Gastrocnemius medialis (tissue), 4 donors: ENCODE data around the gene ZNF620. TPM values are rescaled to one million over a fixed set of nuclear protein-coding genes. Genes with fewer than 3 reads are reported as not detected.
A peak's percentile ranks its signal among the peaks of the same experiment; 100 is the strongest.

Source experiments
- ATAC-seq, 2 donors: fragments of 150-250 bp; one replicate each; pipeline ENCODE4 v1.9.1; 2016
- DNase-seq, 2 donors: peaks; one replicate each; pipeline ENCODE4 v3.0.0-alpha.2; 2019
- H3K27ac ChIP-seq, 4 donors: fragments of 200-600 bp; sonication (generic); 1 replicate in 1 of 4; 2 replicates in 3 of 4; pipeline ENCODE4 v1.5.1; 2016 to 2018; ENCODE audit warnings: mild to moderate bottlenecking in 2 of 4, moderate library complexity in 1 of 4
- H3K27me3 ChIP-seq, 3 donors: fragments of 200-600 bp; sonication (generic) in 2 of 3; 1 replicate in 1 of 3; 2 replicates in 2 of 3; pipeline versions ENCODE4 v1.5.1 to v1.6.0; 2016 to 2019; ENCODE audit warnings: mild to moderate bottlenecking in 1 of 3, moderate library complexity in 1 of 3
- H3K36me3 ChIP-seq, 2 donors: fragments of 200-600 bp; sonication (generic) in 1 of 2; one replicate each; pipeline ENCODE4 v1.5.1; 2017 to 2018
- H3K4me1 ChIP-seq, 2 donors: fragments of 200-600 bp; sonication (generic) in 1 of 2; one replicate each; pipeline ENCODE4 v1.5.1; 2016 to 2017; ENCODE audit warnings: mild to moderate bottlenecking in 2 of 2
- H3K4me3 ChIP-seq, 4 donors: fragments of 200-600 bp; sonication (generic) in 3 of 4; 1 replicate in 1 of 4; 2 replicates in 3 of 4; pipeline ENCODE4 v1.5.1; 2016 to 2019; ENCODE audit warnings: mild to moderate bottlenecking in 2 of 4
- H3K9me3 ChIP-seq, 3 donors: fragments of 200-600 bp; sonication (generic) in 2 of 3; 1 replicate in 1 of 3; 2 replicates in 2 of 3; pipeline ENCODE4 v1.5.1; 2016 to 2019
- POLR2A ChIP-seq, 2 donors: fragments of 450-650 bp; IDR thresholded peaks; one replicate each; pipeline ENCODE4 v1.6.1; 2017; ENCODE audit warnings: antibody characterized with exemption in 2 of 2, mild to moderate bottlenecking in 2 of 2, moderate library complexity in 2 of 2
- in situ Hi-C, 4 donors: fragments of 200-750 bp; cut with MboI; loops; one replicate each; pipeline versions ENCODE4 v1.15.0 to v1.8.0; 2017; ENCODE audit warnings: low sequenced_read_pairs in 4 of 4
- intact Hi-C: fragments of 100-400 bp; cut with DNase I; formaldehyde crosslinking; loops from one replicate; pipeline ENCODE4 v1.15.1; 2023; ENCODE audit warnings: low total_unique reads
- total RNA-seq, 4 donors: library from RNA; depleted of rRNA; stranded (reverse); fragments of >200 nt; gene quantifications; one replicate each; pipeline versions ENCODE4 v1.1.0 to v1.2.3, GENCODE V29; 2016
- TF ChIP-seq, protein P1 (sequence below), 5 experiments: fragments of 450-650 bp in 3 of 5; fragments of 200-600 bp in 2 of 5; sonication (generic) in 2 of 5; IDR thresholded peaks in 4 of 5; conservative IDR thresholded peaks in 1 of 5; 1 replicate in 4 of 5; 2 replicates in 1 of 5; pipeline ENCODE4 v1.5.1; 2016 to 2019; ENCODE audit warnings: antibody characterized with exemption in 5 of 5, mild to moderate bottlenecking in 3 of 5, moderate library complexity in 3 of 5

Gene ZNF620
- total RNA-seq, 4 donors from 2014 or later, result 0.33 to 4.2 (median 1.9) TPM

DNA sequence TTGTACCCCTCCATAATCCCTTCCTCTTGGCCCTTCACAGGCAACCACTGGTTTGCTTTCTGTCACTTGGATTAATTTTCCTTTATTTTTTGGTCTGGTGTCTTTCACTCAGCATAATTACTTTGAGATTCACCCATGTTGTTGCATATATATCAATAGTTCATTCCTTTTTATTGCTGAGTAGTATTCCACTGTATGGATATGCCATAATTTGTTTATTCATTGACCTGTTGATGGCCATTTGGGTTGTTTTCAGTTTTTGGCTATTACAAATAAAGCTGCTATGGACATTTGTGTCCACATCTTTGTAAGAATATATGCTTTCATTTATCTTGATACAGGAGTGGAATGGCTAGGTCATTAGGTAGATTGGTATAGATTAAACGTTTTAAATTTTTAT, 13.0 kb downstream of the ZNF620 start:
- Histone ChIP-seq H3K4me1 (no peaks in the 10 kb centered on the region), H3K36me3 (no peaks in the 10 kb centered on the region), H3K4me3 (no peak overlapping the region), H3K27me3 (no peaks in the 10 kb centered on the region), H3K9me3 (no peaks in the 10 kb centered on the region), H3K27ac (no peak overlapping the region)
- ATAC-seq (no peak), DNase-seq (no peak)
- in situ Hi-C loops (no loop called here), intact Hi-C loops (no loop called here)
- no peak for TF ChIP-seq POLR2A (IDR thresholded peaks at IDR 0.05)
- TF ChIP-seq, protein P1, sequence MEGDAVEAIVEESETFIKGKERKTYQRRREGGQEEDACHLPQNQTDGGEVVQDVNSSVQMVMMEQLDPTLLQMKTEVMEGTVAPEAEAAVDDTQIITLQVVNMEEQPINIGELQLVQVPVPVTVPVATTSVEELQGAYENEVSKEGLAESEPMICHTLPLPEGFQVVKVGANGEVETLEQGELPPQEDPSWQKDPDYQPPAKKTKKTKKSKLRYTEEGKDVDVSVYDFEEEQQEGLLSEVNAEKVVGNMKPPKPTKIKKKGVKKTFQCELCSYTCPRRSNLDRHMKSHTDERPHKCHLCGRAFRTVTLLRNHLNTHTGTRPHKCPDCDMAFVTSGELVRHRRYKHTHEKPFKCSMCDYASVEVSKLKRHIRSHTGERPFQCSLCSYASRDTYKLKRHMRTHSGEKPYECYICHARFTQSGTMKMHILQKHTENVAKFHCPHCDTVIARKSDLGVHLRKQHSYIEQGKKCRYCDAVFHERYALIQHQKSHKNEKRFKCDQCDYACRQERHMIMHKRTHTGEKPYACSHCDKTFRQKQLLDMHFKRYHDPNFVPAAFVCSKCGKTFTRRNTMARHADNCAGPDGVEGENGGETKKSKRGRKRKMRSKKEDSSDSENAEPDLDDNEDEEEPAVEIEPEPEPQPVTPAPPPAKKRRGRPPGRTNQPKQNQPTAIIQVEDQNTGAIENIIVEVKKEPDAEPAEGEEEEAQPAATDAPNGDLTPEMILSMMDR (IDR thresholded peaks at IDR 0.05 in 4 of 5, conservative IDR thresholded peaks at IDR 0.05 in 1 of 5), result no peak

DNA sequence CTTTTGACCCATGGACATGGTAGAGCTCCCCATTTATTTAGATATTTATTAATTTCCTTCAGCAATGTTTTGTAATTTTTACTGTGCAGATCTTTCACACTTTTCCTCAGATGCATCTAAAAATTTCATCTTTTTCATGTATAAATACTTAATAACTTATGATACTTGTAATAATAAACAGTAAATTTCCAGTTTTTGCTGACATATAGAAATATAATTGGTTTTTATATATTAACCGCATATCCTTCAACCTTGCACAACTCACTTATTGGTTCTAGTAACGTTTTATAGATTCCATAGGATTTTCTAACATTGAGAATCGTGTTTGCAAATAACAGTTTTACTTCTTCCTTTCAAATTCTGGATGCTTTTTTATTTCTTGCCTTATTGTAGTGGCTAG, 15.4 kb downstream of the ZNF620 start:
- intact Hi-C loops (no loop called here), in situ Hi-C loops (loop anchor here in 2 of 4 donors (10.0 kb wide), 3 partner anchors 56 to 196 kb away; partner anchors contain the start of gene RPL14 (in 1 of the 2))
- H3K4me1 ChIP-seq, result peaks cover 11 to 12% of the 10 kb centered on the region in 2 donors

GRCh38 chr3:40523781-40524180, 17.9 kb downstream of the ZNF620 start:
- no peaks in the 10 kb centered on the region for H3K27me3 ChIP-seq
- H3K9me3 ChIP-seq, result no peaks in the 10 kb centered on the region
- in situ Hi-C loops (loop anchor here in 2 of 4 donors (10.0 kb wide), 3 partner anchors 59 to 199 kb away; partner anchors contain the start of gene RPL14 (in 1 of the 2)), intact Hi-C loops (loop anchor here (1.0 to 2.0 kb wide), 6 partner anchors 17 to 214 kb away; partner anchors contain the start of genes EIF1B, RPL14, ZNF619 and ZNF620)
- H3K4me3 ChIP-seq, result peak overlapping the region; percentile 67 to 96 (median 70)
- peaks cover 12 to 13% of the 10 kb centered on the region in 2 donors for H3K4me1 ChIP-seq
- peak overlapping the region; percentile 87 to 90 (median 88) for H3K27ac ChIP-seq
- DNase-seq, result peak in 1 of 2 donors; percentile 33
- peak; percentile 33 to 55 for ATAC-seq
- peaks cover 0 to 23% of the 10 kb centered on the region in 2 donors for H3K36me3 ChIP-seq
- TF ChIP-seq, protein P1 (IDR thresholded peaks at IDR 0.05 in 4 of 5, conservative IDR thresholded peaks at IDR 0.05 in 1 of 5), result no peak
- no peak for TF ChIP-seq POLR2A (IDR thresholded peaks at IDR 0.05)

More for the DNA sequence above, 15.4 kb downstream of the ZNF620 start:
- Histone ChIP-seq H3K36me3 (peaks cover 0 to 2% of the 10 kb centered on the region in 2 donors), H3K27ac (no peak overlapping the region), H3K4me3 (no peak overlapping the region), H3K9me3 (no peaks in the 10 kb centered on the region), H3K27me3 (no peaks in the 10 kb centered on the region)
- DNase-seq (no peak), ATAC-seq (no peak)
- TF ChIP-seq, protein P1 (IDR thresholded peaks at IDR 0.05 in 4 of 5, conservative IDR thresholded peaks at IDR 0.05 in 1 of 5), result no peak
- no peak for TF ChIP-seq POLR2A (IDR thresholded peaks at IDR 0.05)

DNA sequence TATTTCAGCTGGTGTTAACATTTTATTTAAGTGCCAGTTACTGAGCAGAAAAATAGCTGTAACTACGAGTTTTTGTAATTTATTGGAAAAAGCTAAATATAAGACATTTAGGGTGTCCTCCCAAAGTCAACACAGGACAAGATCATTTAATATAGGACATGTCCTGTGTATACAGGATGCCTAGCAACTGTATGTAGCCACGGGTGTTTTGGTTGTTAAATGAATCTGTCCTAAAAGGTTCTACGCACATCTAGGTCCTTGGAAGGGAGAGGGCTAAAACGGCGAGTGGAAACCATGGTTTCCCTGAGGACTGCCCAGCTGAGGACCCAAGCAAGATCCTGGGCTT, 18.4 kb downstream of the ZNF620 start:
- Histone ChIP-seq H3K36me3 (peaks cover 0 to 27% of the 10 kb centered on the region in 2 donors), H3K4me1 (peaks cover 12 to 13% of the 10 kb centered on the region in 2 donors), H3K27me3 (no peaks in the 10 kb centered on the region), H3K4me3 (peak overlapping the region; percentile 67 to 96 (median 70)), H3K9me3 (no peaks in the 10 kb centered on the region), H3K27ac (peak overlapping the region; percentile 87 to 90 (median 88))
- intact Hi-C loops (loop anchor here (1.0 to 2.0 kb wide), 6 partner anchors 18 to 215 kb away; partner anchors contain the start of genes EIF1B, RPL14, ZNF619 and ZNF620), in situ Hi-C loops (loop anchor here in 2 of 4 donors (10.0 kb wide), 3 partner anchors 59 to 199 kb away; partner anchors contain the start of gene RPL14 (in 1 of the 2))
- no peak for TF ChIP-seq POLR2A (IDR thresholded peaks at IDR 0.05)
- TF ChIP-seq, protein P1 (IDR thresholded peaks at IDR 0.05 in 4 of 5, conservative IDR thresholded peaks at IDR 0.05 in 1 of 5), result no peak
- peak; percentile 23 to 29 for ATAC-seq
- no peak for DNase-seq
